Stomach (tissue), 9 donors: Measurements from ENCODE around the gene KRT76. TPM values are rescaled to one million over a fixed set of nuclear protein-coding genes. Genes with fewer than 3 reads are reported as not detected.

Experiments used
- DNase-seq, 2 donors: peaks; one replicate each; pipeline versions ENCODE4 v3.0.0 to v3.0.0-alpha.2; 2013 to 2019
- H3K27ac ChIP-seq, 5 donors: fragments of 200-600 bp in 4 of 5; sonication (generic) in 4 of 5; one replicate each; pipeline ENCODE4 v1.5.1; 2013 to 2019; ENCODE audit warnings: mild to moderate bottlenecking in 1 of 5, moderate library complexity in 1 of 5
- H3K27me3 ChIP-seq, 3 donors: fragments of 200-600 bp; sonication (generic); one replicate each; pipeline ENCODE4 v1.5.1; 2017 to 2019; ENCODE audit warnings: mixed run types in 1 of 3
- H3K36me3 ChIP-seq, 4 donors: fragments of 200-600 bp; sonication (generic); 1 replicate in 3 of 4; 2 replicates in 1 of 4; pipeline ENCODE4 v1.5.1; 2016 to 2019
- H3K4me1 ChIP-seq, 4 donors: fragments of 200-600 bp; sonication (generic); one replicate each; pipeline ENCODE4 v1.5.1; 2016 to 2019
- H3K4me3 ChIP-seq, 4 donors: fragments of 200-600 bp; sonication (generic) in 3 of 4; one replicate each; pipeline ENCODE4 v1.5.1; 2016 to 2019; ENCODE audit warnings: mild to moderate bottlenecking in 1 of 4
- H3K9me3 ChIP-seq, 4 donors: fragments of 200-600 bp; sonication (generic); one replicate each; pipeline ENCODE4 v1.5.1; 2016 to 2019
- EP300 ChIP-seq: sonication (generic); formaldehyde crosslinking; IDR thresholded peaks from one replicate; pipeline ENCODE4 v1.6.1; 2017; ENCODE audit warnings: antibody characterized with exemption
- POLR2A ChIP-seq, 4 donors: fragments of 450-650 bp; IDR thresholded peaks; one replicate each; pipeline ENCODE4 v1.6.1; 2016; ENCODE audit warnings: antibody characterized with exemption in 4 of 4, control low read depth in 2 of 4, mild to moderate bottlenecking in 1 of 4, moderate library complexity in 1 of 4
- POLR2AphosphoS5 ChIP-seq, 3 donors: sonication (generic); formaldehyde crosslinking; IDR thresholded peaks; one replicate each; pipeline ENCODE4 v1.6.1; 2016; ENCODE audit warnings: antibody characterized with exemption in 3 of 3
- WGBS, 5 donors: extraction: QIAGEN DNeasy Blood & Tissue Kit in 3 of 5; methylation state at CpG; one replicate each; pipeline versions ENCODE4 v1.1.5 to v1.1.7; 2013 to 2018; 5-methylcytosine and 5-hydroxymethylcytosine counted together
- intact Hi-C: fragments of 100-400 bp; cut with DNase I; formaldehyde crosslinking; loops from one replicate; pipeline ENCODE4 v1.15.1; 2023; ENCODE audit warnings: low total_unique reads
- polyA plus RNA-seq, 3 donors: library from polyadenylated mRNA; stranded (reverse); fragments of 200-250 nt; gene quantifications; one replicate each; pipeline ENCODE4 v1.2.3, GENCODE V29; 2013
- total RNA-seq, 5 donors: library from RNA; depleted of rRNA; stranded (reverse); fragments of >200 nt; gene quantifications; one replicate each; pipeline versions ENCODE4 v1.1.0 to v1.2.3, GENCODE V29; 2014 to 2016
- TF ChIP-seq, protein P1 (sequence below), 7 experiments: fragments of 450-650 bp in 4 of 7; fragments of 200-600 bp in 3 of 7; sonication (generic) in 3 of 7; IDR thresholded peaks; one replicate each; pipeline ENCODE4 v1.5.1; 2016 to 2019; ENCODE audit warnings: antibody characterized with exemption in 7 of 7, control low read depth in 2 of 7, mild to moderate bottlenecking in 1 of 7
- donor health status: healthy with polysubstance abuse.
- donor health status: Bipolar disorder and iron deficiency.
- donor health status: healthy.

KRT76 gene
- total and polyA plus RNA-seq, 8 donors: not detected

DNA sequence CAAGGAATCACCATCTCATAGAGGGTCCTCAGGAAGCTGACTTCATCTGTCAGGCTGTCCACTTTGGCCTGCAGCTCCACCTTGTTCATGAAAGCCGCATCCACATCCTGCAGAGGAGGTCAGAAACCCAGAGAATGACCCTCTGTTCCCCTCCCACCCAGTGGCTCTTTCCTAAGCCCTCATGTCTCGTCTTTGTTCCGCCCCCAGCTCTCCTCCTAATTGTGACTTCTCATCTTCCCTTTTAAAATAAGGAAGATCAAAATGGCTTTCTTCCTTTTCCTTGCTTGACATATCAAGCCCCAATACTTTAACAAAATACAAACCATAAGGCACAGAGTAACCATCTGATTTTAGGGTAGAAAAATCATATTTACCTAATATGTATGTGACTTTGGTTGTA, 4.4 kb downstream of the KRT76 start:
- Histone ChIP-seq H3K27ac (no peak overlapping the region), H3K36me3 (no peaks in the 10 kb centered on the region), H3K27me3 (peaks cover 0 to 22% (median 0%) of the 10 kb centered on the region in 3 donors), H3K4me3 (no peak overlapping the region), H3K9me3 (no peaks in the 10 kb centered on the region), H3K4me1 (no peaks in the 10 kb centered on the region)
- TF ChIP-seq POLR2AphosphoS5 (IDR thresholded peaks at IDR 0.05): no peak
- TF ChIP-seq, protein P1, sequence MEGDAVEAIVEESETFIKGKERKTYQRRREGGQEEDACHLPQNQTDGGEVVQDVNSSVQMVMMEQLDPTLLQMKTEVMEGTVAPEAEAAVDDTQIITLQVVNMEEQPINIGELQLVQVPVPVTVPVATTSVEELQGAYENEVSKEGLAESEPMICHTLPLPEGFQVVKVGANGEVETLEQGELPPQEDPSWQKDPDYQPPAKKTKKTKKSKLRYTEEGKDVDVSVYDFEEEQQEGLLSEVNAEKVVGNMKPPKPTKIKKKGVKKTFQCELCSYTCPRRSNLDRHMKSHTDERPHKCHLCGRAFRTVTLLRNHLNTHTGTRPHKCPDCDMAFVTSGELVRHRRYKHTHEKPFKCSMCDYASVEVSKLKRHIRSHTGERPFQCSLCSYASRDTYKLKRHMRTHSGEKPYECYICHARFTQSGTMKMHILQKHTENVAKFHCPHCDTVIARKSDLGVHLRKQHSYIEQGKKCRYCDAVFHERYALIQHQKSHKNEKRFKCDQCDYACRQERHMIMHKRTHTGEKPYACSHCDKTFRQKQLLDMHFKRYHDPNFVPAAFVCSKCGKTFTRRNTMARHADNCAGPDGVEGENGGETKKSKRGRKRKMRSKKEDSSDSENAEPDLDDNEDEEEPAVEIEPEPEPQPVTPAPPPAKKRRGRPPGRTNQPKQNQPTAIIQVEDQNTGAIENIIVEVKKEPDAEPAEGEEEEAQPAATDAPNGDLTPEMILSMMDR (IDR thresholded peaks at IDR 0.05): no peak
- no peak for TF ChIP-seq POLR2A (IDR thresholded peaks at IDR 0.05)
- TF ChIP-seq EP300: no peak
- WGBS, 5 donors: 52 to 74% (median 65%) methylated on average over 3 of the region's 3 CpGs
- intact Hi-C loops: no loop called here
- no peak for DNase-seq

DNA sequence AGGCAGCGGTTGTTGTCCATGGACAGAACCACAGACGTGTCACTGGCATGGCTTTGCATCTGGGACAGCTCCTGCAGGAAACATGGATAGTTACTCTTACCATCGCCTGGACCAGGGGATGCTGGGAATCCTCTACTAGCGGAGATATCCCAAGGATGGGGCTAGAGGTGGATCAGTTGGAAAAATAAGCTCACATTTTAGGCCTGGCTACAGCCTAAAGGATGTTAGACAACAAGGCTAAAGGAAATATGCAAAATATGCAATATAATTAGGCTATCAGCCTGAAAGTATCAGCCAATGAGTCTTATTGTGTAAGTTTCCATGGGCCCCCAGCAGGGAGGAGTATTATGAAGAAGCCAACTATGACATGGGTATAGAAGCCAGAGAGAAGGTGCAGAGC, 5.0 kb downstream of the KRT76 start:
- no peaks in the 10 kb centered on the region for H3K4me1 ChIP-seq
- 74 to 97% (median 88%) methylated on average over 3 to 4 of the region's 4 CpGs for WGBS, 5 donors
- H3K27ac ChIP-seq: no peak overlapping the region
- no peaks in the 10 kb centered on the region for H3K36me3 ChIP-seq
- H3K4me3 ChIP-seq: no peak overlapping the region
- peaks cover 0 to 16% (median 0%) of the 10 kb centered on the region in 3 donors for H3K27me3 ChIP-seq
- H3K9me3 ChIP-seq: no peaks in the 10 kb centered on the region
- DNase-seq: no peak
- TF ChIP-seq, protein P1 (IDR thresholded peaks at IDR 0.05): no peak
- TF ChIP-seq POLR2AphosphoS5 (IDR thresholded peaks at IDR 0.05): no peak
- TF ChIP-seq POLR2A (IDR thresholded peaks at IDR 0.05): no peak
- intact Hi-C loops: no loop called here

DNA sequence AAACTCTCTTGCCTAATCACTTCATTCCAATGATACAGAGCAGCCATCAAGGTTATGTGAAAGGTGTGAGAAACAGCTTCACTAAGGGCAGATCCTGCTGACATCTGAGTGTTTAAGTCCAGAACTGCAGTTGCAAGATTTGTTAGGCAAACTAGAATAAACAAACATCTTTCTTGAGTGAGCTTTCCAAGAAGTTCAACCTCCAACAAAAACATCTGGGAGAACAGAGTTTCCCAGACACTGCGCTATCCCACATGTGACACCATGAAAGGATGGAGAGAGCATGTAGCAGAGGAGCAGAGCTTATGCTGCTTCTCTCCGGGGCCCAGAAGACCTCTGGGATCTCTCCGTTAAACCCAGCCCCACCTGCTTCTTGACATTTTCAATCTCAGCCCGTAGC, 5.6 kb downstream of the KRT76 start:
- TF ChIP-seq POLR2A (IDR thresholded peaks at IDR 0.05) (no peak), EP300 (no peak), POLR2AphosphoS5 (IDR thresholded peaks at IDR 0.05) (no peak)
- TF ChIP-seq, protein P1 (IDR thresholded peaks at IDR 0.05): no peak
- WGBS, 5 donors: 61 to 80% (median 74%) methylated on average over 4 of the region's 4 CpGs
- intact Hi-C loops: no loop called here
- Histone ChIP-seq H3K27ac (no peak overlapping the region), H3K4me1 (no peaks in the 10 kb centered on the region), H3K36me3 (no peaks in the 10 kb centered on the region), H3K4me3 (no peak overlapping the region), H3K27me3 (peaks cover 0 to 9% (median 0%) of the 10 kb centered on the region in 3 donors), H3K9me3 (no peaks in the 10 kb centered on the region)
- no peak for DNase-seq

DNA sequence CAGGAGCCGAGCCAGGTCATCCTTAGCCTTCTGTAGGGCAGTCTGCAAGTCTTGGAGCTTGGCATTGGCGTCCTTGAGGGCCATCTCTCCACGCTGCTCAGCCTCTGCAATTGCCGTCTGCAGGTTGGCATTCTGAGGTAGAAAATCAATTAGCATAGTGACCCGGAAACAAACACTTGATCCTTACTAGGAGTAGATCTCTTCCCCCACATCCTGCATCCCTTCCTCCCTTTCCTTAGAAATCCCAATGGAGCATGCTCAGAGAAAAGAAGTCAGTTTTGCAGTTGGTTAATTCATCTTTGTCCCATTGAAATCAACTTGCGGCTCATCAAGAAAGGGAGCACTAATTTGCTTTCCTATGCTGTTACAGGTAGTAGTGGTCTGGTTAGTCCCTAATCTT, 6.1 kb downstream of the KRT76 start:
- Histone ChIP-seq H3K36me3 (no peaks in the 10 kb centered on the region), H3K27ac (no peak overlapping the region), H3K9me3 (no peaks in the 10 kb centered on the region), H3K4me1 (no peaks in the 10 kb centered on the region), H3K27me3 (peaks cover 0 to 5% (median 0%) of the 10 kb centered on the region in 3 donors), H3K4me3 (no peak overlapping the region)
- no peak for DNase-seq
- TF ChIP-seq POLR2A (IDR thresholded peaks at IDR 0.05) (no peak), EP300 (no peak), POLR2AphosphoS5 (IDR thresholded peaks at IDR 0.05) (no peak)
- TF ChIP-seq, protein P1 (IDR thresholded peaks at IDR 0.05): no peak
- WGBS, 5 donors: 74 to 79% (median 76%) methylated on average over 6 of the region's 6 CpGs
- intact Hi-C loops: no loop called here
